Thyroid gland (tissue), 4 donors: ENCODE results near the gene KCNJ15. TPM values are rescaled to one million over a fixed set of nuclear protein-coding genes. Genes with fewer than 3 reads are reported as not detected.

ENCODE experiments used
- DNase-seq, 2 donors: peaks; one replicate each; pipeline ENCODE4 v3.0.0-alpha.2; 2019
- H3K27ac ChIP-seq, 3 donors: fragments of 200-600 bp; sonication (generic); 1 replicate in 2 of 3; 2 replicates in 1 of 3; pipeline ENCODE4 v1.5.1; 2016 to 2019; ENCODE audit warnings: mild to moderate bottlenecking in 1 of 3, moderate library complexity in 1 of 3
- H3K27me3 ChIP-seq: fragments of 200-600 bp; sonication (generic); one replicate; pipeline ENCODE4 v1.5.1; 2019
- H3K36me3 ChIP-seq, 2 donors: fragments of 200-600 bp; sonication (generic); one replicate each; pipeline ENCODE4 v1.5.1; 2016 to 2019
- H3K4me1 ChIP-seq, 2 donors: fragments of 200-600 bp; sonication (generic); one replicate each; pipeline ENCODE4 v1.5.1; 2017 to 2019
- H3K4me3 ChIP-seq, 3 donors: fragments of 200-600 bp; sonication (generic); replicated peaks in 1 of 3; 1 replicate in 2 of 3; 2 replicates in 1 of 3; pipeline ENCODE4 v1.5.1; 2016; ENCODE audit warnings: mild to moderate bottlenecking in 1 of 3
- H3K9me3 ChIP-seq: fragments of 200-600 bp; sonication (generic); one replicate; pipeline ENCODE4 v1.5.1; 2017
- POLR2A ChIP-seq, 2 donors: fragments of 450-650 bp; IDR thresholded peaks; one replicate each; pipeline ENCODE4 v1.6.1; 2017; ENCODE audit warnings: antibody characterized with exemption in 2 of 2, mild to moderate bottlenecking in 2 of 2, moderate library complexity in 1 of 2
- WGBS, 2 donors: methylation state at CpG; one replicate each; pipeline ENCODE4 v1.1.5; 2017; 5-methylcytosine and 5-hydroxymethylcytosine counted together
- intact Hi-C: fragments of 100-400 bp; cut with DNase I; formaldehyde crosslinking; loops from one replicate; pipeline ENCODE4 v1.15.1; 2023
- total RNA-seq, 4 donors: library from RNA; depleted of rRNA; stranded (reverse); fragments of >200 nt; gene quantifications; one replicate each; pipeline ENCODE4 v1.2.3, GENCODE V29; 2016
- TF ChIP-seq, protein P1 (sequence below), 6 experiments: fragments of 200-600 bp in 3 of 6; fragments of 450-650 bp in 3 of 6; sonication (generic) in 3 of 6; IDR thresholded peaks; one replicate each; pipeline ENCODE4 v1.5.1; 2016 to 2019; ENCODE audit warnings: antibody characterized with exemption in 6 of 6, mild to moderate bottlenecking in 2 of 6, inconsistent platforms in 1 of 6, moderate library complexity in 1 of 6

Gene KCNJ15
- total RNA-seq, 4 donors from 2014 or later, result 29.2 to 71.2 (median 59.5) TPM

DNA sequence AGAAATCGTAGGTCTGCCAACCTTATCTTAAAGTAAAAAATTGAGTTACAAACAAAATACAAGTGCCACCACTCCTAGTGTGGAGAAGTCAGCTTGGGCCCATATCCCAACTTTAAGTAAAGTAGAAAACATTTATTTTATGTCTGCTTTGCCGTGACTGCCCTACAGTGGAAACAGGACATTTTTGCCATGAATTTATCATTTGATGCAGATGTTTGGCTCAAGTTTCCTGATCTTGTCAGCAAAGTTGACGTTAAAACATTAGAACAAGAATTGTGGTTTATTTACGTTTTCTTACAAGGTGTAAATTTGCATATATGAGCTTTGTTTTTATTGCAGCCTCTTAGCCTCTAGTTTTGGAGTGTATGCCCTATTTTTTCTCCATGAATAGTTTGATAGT lies 17.1 kb upstream of the KCNJ15 start:
- no peaks in the 10 kb centered on the region for H3K9me3 ChIP-seq
- 77 to 86% methylated on average over 4 of the region's 4 CpGs for WGBS, 2 donors
- H3K27me3 ChIP-seq, result no peaks in the 10 kb centered on the region
- intact Hi-C loops, result no loop called here
- H3K4me3 ChIP-seq, result no peak overlapping the region
- no peaks in the 10 kb centered on the region for H3K36me3 ChIP-seq
- H3K27ac ChIP-seq, result no peak overlapping the region
- no peak for TF ChIP-seq POLR2A (IDR thresholded peaks at IDR 0.05)
- TF ChIP-seq, protein P1, sequence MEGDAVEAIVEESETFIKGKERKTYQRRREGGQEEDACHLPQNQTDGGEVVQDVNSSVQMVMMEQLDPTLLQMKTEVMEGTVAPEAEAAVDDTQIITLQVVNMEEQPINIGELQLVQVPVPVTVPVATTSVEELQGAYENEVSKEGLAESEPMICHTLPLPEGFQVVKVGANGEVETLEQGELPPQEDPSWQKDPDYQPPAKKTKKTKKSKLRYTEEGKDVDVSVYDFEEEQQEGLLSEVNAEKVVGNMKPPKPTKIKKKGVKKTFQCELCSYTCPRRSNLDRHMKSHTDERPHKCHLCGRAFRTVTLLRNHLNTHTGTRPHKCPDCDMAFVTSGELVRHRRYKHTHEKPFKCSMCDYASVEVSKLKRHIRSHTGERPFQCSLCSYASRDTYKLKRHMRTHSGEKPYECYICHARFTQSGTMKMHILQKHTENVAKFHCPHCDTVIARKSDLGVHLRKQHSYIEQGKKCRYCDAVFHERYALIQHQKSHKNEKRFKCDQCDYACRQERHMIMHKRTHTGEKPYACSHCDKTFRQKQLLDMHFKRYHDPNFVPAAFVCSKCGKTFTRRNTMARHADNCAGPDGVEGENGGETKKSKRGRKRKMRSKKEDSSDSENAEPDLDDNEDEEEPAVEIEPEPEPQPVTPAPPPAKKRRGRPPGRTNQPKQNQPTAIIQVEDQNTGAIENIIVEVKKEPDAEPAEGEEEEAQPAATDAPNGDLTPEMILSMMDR (IDR thresholded peaks at IDR 0.05), result no peak
- no peak for DNase-seq
- peaks cover 17 to 18% of the 10 kb centered on the region in 2 donors for H3K4me1 ChIP-seq

GRCh38 chr21:38240129-38240528 lies 16.7 kb upstream of the KCNJ15 start:
- intact Hi-C loops, result no loop called here

GRCh38 chr21:38241029-38241740 lies 15.6 kb upstream of the KCNJ15 start:
- intact Hi-C loops, result no loop called here
- 79 to 86% methylated on average over 10 of the region's 10 CpGs for WGBS, 2 donors
- Histone ChIP-seq H3K36me3 (no peaks in the 10 kb centered on the region), H3K27me3 (no peaks in the 10 kb centered on the region), H3K27ac (peak overlapping the region in 1 of 3 donors; percentile 4), H3K4me1 (peaks cover 8 to 12% of the 10 kb centered on the region in 2 donors), H3K9me3 (no peaks in the 10 kb centered on the region), H3K4me3 (no peak overlapping the region)
- peak in 1 of 2 donors; percentile 21 for DNase-seq
- TF ChIP-seq, protein P1 (IDR thresholded peaks at IDR 0.05), result no peak
- no peak for TF ChIP-seq POLR2A (IDR thresholded peaks at IDR 0.05)

More at GRCh38 chr21:38240129-38240528, 16.7 kb upstream of the KCNJ15 start:
- H3K27me3 ChIP-seq, result no peaks in the 10 kb centered on the region
- H3K27ac ChIP-seq, result no peak overlapping the region
- peaks cover 16% of the 10 kb centered on the region in 2 donors for H3K4me1 ChIP-seq
- no peaks in the 10 kb centered on the region for H3K36me3 ChIP-seq
- H3K9me3 ChIP-seq, result no peaks in the 10 kb centered on the region
- H3K4me3 ChIP-seq, result no peak overlapping the region
- DNase-seq, result no peak
- TF ChIP-seq, protein P1 (IDR thresholded peaks at IDR 0.05), result no peak
- no peak for TF ChIP-seq POLR2A (IDR thresholded peaks at IDR 0.05)
- 37 to 53% methylated on average over 1 of the region's 1 CpG for WGBS, 2 donors

- Histone ChIP-seq H3K27me3 (no peaks in the 10 kb centered on the region), H3K36me3 (no peaks in the 10 kb centered on the region), H3K4me1 (peaks cover 8 to 12% of the 10 kb centered on the region in 2 donors), H3K4me3 (no peak overlapping the region), H3K9me3 (no peaks in the 10 kb centered on the region), H3K27ac (no peak overlapping the region)
- no peak for TF ChIP-seq POLR2A (IDR thresholded peaks at IDR 0.05)
- TF ChIP-seq, protein P1 (IDR thresholded peaks at IDR 0.05), result no peak
- intact Hi-C loops, result no loop called here
- WGBS, 2 donors, result 81 to 84% methylated on average over 5 of the region's 5 CpGs
- DNase-seq, result no peak
Measured at GRCh38 chr21:38242061-38242460, 14.7 kb upstream of the KCNJ15 start.

DNA sequence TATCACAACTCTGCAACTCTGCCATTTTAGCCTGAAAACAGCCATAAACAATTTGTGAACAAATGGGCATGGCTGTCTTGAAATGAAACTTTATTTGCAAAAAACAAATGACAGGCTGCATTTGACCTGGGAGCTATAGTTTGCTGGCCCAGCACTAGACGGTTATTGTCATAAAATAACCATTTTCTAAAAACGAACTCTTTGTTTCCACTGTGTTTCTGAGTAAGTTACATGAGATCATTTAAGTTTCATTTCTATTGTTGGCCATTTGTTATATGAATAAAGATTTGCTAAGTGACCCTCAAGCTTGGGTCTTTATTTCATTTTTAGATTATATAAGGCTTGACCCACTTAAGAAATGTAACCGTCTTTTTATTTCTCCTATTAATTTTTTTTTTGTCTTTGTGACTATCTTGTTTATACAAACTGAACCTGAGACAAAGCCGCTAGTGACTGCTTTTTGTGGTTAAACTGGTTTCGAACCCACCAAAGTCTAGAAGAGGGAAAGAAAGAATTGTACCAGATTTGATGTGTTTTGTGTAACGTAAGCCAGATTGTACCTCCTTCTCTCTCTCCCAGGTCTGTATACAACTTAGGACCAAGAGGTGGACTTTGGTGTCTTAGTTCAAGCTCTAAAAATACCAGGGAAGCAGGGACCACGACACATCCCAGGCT lies 12.9 kb upstream of the KCNJ15 start:
- Histone ChIP-seq H3K4me3 (no peak overlapping the region), H3K4me1 (peaks cover 21 to 22% of the 10 kb centered on the region in 2 donors), H3K9me3 (no peaks in the 10 kb centered on the region), H3K27ac (no peak overlapping the region), H3K36me3 (no peaks in the 10 kb centered on the region), H3K27me3 (no peaks in the 10 kb centered on the region)
- intact Hi-C loops, result no loop called here
- DNase-seq, result no peak
- no peak for TF ChIP-seq POLR2A (IDR thresholded peaks at IDR 0.05)
- TF ChIP-seq, protein P1 (IDR thresholded peaks at IDR 0.05), result no peak
- WGBS, 2 donors, result 86 to 89% methylated on average over 7 of the region's 7 CpGs
